ENCODE results near the gene KRT23. TPM values are rescaled to one million over a fixed set of nuclear protein-coding genes. Genes with fewer than 3 reads are reported as not detected.

The KRT23 gene
- 0.28 and 0.36 TPM in 2 replicates for total RNA-seq (2012; rRNA removed)
- polyA plus RNA-seq (2012; rRNA removed) = 0.32 and 0.39 TPM in 2 replicates
- 0.11 and 0.41 TPM in 2 replicates for polyA plus RNA-seq (2012; cell fraction: cytosol; rRNA removed)
- polyA plus RNA-seq (2012; cell fraction: nucleus; rRNA removed; ENCODE audit: low replicate concordance) = 0.09 and 0.17 TPM in 2 replicates
- Bru-seq, nascent RNA = percentile 6 among the genes with signal in this experiment
- not detected for BruChase-seq, experiment 1, labeled RNA remaining after a 6-hour chase
- not detected for BruChase-seq, experiment 2, labeled RNA remaining after a 2-hour chase
- long read RNA-seq, partial matches to known transcripts = 0 of 1 reads
- long read RNA-seq, other reads (novel, unspliced or antisense) = 1 of 1 reads

DNA sequence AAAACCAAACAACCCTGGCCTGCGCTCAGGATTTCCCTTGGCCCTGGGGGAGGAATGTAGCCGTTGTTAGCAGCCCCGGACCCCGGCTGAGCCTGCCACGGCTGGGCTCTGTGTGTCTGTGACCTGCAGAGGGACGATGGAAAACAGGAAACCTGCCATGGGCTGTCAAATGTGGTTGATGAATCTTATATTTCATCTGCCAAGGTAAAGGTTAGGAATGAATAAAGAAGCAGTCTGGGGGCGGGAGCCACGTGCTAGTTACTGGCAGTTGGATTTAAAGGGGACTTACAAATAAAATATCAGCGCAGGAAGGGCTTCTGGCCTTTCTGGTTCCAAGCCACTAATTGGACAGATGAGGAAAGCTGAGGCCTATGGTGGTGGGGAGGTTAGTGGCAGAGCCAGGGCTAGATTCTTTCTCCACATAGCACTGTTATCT lies at the start of gene KRT23:
Gene KRT23, minus strand, starts transcription at position 263 of the 436 bp plus-strand sequence. CDS start 1,043 bp downstream, outside the sequence.
- Histone ChIP-seq H3K18ac (ENCODE audit: low read depth, low read length) (no peak within 1 kb of the TSS), H3K27me3 (ENCODE audit: control insufficient read depth, insufficient read depth, low read length) (no peaks in the 10 kb centered on the region), H2BK15ac (ENCODE audit: low read depth, low read length) (peak within 1 kb of the TSS; percentile 39; the same call in 1 of the 3 replicates), H2AK9ac (replicated peaks; ENCODE audit: low read depth, low read length, poor library complexity) (no peak within 1 kb of the TSS), H3K9ac (ENCODE audit: low read depth, low read length) (no peak within 1 kb of the TSS), H3K9me1 (ENCODE audit: insufficient read depth, low read length) (no peaks in the 10 kb centered on the region), H3K27ac (ENCODE audit: insufficient read depth, low read length) (no peak within 1 kb of the TSS), H4K5ac (ENCODE audit: low read depth, low read length) (no peak within 1 kb of the TSS), H3K79me1 (ENCODE audit: low read depth in 1 of 2, low read length in 2 of 2) (no peaks in the 10 kb centered on the region), H2AFZ (replicated peaks; ENCODE audit: low read length, poor library complexity) (peak within 1 kb of the TSS; percentile 44), H3K4me3 (ENCODE audit: insufficient read depth, low read depth, low read length) (no peak within 1 kb of the TSS), H3K14ac (replicated peaks; ENCODE audit: low read depth, low read length) (no peak within 1 kb of the TSS), H3K36me3 (ENCODE audit: control insufficient read depth, insufficient read depth, low read length) (no peaks in the 10 kb centered on the region), H2BK120ac (ENCODE audit: low read depth, low read length) (no peak within 1 kb of the TSS), H3K9me3 (ENCODE audit: control insufficient read depth, insufficient read depth, low read length) (no peaks in the 10 kb centered on the region), H3K56ac (ENCODE audit: extremely low read depth, insufficient read depth, low read length) (no peak within 1 kb of the TSS), H4K20me1 (ENCODE audit: insufficient read depth, low read length) (no peaks in the 10 kb centered on the region), H4K8ac (ENCODE audit: low read depth in 2 of 2, low read length in 2 of 2) (no peak within 1 kb of the TSS), H3K23ac (ENCODE audit: low read depth, low read length) (no peak within 1 kb of the TSS), H3K4me1 (ENCODE audit: control insufficient read depth, insufficient read depth, low read length) (peaks cover 2% of the 10 kb centered on the region; the same call in 1 of the 2 replicates), H2AK5ac (ENCODE audit: low read depth, low read length) (no peak within 1 kb of the TSS), H3K4ac (ENCODE audit: low read depth, low read length) (no peak within 1 kb of the TSS; the same call in 1 of the 2 replicates), H3K4me2 (ENCODE audit: low read depth, low read length) (no peak within 1 kb of the TSS), H2BK5ac (ENCODE audit: low read depth, low read length, poor library complexity, severe bottlenecking) (no peak within 1 kb of the TSS), H2BK20ac (ENCODE audit: low read depth, low read length) (no peak within 1 kb of the TSS), H4K91ac (ENCODE audit: insufficient read depth, low read depth, low read length) (peak within 1 kb of the TSS; percentile 14; the same call in 1 of the 2 replicates)
- dilution Hi-C loops (cut with HindIII; ENCODE audit: low sequenced_read_pairs, unreplicated experiment) (no loop called here), in situ Hi-C loops (cut with MboI; ENCODE audit: low sequenced_read_pairs) (no loop called here), intact Hi-C loops (cut with micrococcal nuclease) (no loop called here)
- WGBS, 2 experiments (ENCODE audit: extremely low coverage in 2 of 2, insufficient read length in 1 of 2) = no CpG with 5 or more reads among the region's 9 CpGs
- POLR2A ChIA-PET (ENCODE audit: unreplicated experiment) = no interaction called here
- no TSS peak for BruUV-seq (replicated peaks)
- TF ChIP-seq ELK1 (IDR thresholded peaks at IDR 0.05; ENCODE audit: borderline replicate concordance, low read depth, low read length) (no peak), POLR2A (IDR thresholded peaks at IDR 0.05; ENCODE audit: low read depth, low read length) (no peak), MAFK (IDR thresholded peaks at IDR 0.05; ENCODE audit: low read depth, low read length) (no peak), USF2 (IDR thresholded peaks at IDR 0.05; ENCODE audit: low read depth, low read length) (no peak), CEBPB (IDR thresholded peaks at IDR 0.05; ENCODE audit: low read depth, low read length) (no peak), FOS (IDR thresholded peaks at IDR 0.05; ENCODE audit: low read depth, low read length) (no peak), MXI1 (IDR thresholded peaks at IDR 0.05; ENCODE audit: borderline replicate concordance, low read depth, low read length) (no peak), MAZ (IDR thresholded peaks at IDR 0.05; ENCODE audit: borderline replicate concordance, low read depth, low read length) (no peak), CTCF (conservative IDR thresholded peaks at IDR 0.05; ENCODE audit: low read depth, low read length) (no peak), RFX5 (IDR thresholded peaks at IDR 0.05; ENCODE audit: low read depth, low read length) (no peak), CHD1 (IDR thresholded peaks at IDR 0.05; ENCODE audit: low read depth, low read length) (no peak), NFE2L2 (IDR thresholded peaks at IDR 0.05; ENCODE audit: low read depth, low read length) (no peak), BHLHE40 (IDR thresholded peaks at IDR 0.05; ENCODE audit: low read depth, low read length) (no peak)
- CTCF ChIA-PET = no interaction called here
- DNase-seq (no peak), ATAC-seq (ENCODE audit: low read depth) (no peak)

Data from IMR-90 (cell line).